NCI-H345 (cell line): ENCODE results near the gene KRTAP10-3.

ENCODE experiments used
- DNase-seq: peaks from one replicate; lab custom pipeline; 2025; lab: John Stamatoyannopoulos, UW

The KRTAP10-3 gene

DNA sequence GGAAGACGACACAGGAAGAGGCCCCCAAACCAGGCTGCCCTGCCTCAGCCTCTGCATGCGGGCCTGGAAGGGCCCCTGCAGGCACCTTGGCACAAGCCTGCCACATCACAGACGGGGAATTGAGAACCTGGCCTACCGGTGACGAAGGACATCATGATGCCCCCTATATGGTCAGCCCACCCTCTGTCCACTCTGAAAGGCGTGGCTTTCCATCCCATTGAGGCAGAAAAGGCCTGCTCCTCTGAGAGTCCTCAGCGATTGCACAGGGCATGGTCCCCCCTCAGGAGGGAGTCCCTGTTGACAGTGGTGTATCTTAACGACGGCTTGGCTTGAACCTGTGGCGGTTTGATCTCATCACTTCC is 30.0 kb downstream of the KRTAP10-3 start:
- no peak for DNase-seq

DNA sequence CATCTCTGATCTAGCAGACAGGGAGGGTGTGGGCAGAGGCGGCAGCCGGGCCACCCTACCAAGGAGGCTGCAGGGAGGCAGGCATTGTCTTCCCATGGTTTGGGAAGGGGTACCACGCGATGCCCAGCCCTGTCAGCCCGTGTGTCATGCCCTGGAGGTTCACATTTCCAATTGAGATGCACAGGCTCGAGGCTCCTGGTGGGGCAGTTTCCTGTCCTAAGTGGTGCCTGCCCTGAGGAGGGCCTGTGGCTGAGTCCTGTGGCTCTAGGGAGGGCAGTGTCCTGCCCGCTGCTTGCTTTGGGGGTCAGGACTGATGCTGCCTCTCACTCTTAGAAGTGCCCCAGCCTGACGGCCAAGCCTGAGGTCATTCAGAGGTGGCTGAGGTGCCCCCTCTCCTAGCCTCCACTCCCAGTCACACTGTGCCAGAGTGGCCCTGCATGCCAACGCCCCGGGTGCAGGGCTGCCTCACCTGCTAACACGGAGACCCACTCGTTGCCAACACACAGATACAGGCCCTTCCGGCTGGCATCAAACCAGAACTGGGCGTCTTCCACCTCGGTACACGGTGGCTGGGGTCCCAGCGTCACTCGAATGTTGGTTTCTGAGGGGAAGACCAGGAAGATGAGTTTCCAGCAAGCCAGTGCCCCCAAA is 30.5 kb downstream of the KRTAP10-3 start:
- no peak for DNase-seq

DNA sequence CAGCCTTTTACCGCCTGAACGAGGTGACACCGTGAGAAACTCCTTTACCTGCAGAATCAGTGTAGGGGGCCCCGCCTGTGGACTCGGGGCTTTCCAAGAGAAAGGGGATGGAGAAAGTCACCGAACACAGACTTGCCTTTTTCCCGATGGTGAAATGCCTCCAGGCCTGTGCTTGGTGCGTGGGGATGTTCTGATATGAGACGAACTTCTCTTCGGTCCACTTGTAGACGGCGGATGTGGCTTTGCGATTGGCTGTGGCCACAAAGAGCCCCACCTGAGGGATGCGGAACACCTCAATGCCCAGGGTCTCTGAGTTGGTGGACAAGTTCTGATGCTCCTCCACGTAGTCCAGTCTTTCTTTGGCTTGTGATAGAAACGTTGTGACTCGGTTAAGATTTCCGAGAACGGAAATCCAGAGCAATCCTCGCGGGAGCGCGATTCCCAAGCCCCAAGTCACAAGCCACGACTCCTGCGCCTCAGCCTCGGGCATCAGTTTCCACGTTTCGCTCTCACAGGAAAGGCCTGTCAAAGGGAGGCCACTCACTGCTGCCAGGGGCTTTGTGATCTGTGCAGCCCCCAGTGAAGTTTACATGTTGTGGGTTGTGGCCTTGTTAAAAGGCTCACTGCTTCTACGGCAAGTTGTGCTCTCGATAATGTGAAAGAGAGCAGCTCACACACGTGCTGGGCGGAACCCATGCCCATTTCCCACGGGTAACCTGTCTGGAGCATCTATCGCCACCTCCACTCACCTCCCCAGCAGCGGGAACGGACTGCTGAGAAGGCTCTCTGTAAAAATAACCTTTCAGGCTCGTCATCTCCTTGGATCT is 31.2 kb downstream of the KRTAP10-3 start:
- no peak for DNase-seq

DNA sequence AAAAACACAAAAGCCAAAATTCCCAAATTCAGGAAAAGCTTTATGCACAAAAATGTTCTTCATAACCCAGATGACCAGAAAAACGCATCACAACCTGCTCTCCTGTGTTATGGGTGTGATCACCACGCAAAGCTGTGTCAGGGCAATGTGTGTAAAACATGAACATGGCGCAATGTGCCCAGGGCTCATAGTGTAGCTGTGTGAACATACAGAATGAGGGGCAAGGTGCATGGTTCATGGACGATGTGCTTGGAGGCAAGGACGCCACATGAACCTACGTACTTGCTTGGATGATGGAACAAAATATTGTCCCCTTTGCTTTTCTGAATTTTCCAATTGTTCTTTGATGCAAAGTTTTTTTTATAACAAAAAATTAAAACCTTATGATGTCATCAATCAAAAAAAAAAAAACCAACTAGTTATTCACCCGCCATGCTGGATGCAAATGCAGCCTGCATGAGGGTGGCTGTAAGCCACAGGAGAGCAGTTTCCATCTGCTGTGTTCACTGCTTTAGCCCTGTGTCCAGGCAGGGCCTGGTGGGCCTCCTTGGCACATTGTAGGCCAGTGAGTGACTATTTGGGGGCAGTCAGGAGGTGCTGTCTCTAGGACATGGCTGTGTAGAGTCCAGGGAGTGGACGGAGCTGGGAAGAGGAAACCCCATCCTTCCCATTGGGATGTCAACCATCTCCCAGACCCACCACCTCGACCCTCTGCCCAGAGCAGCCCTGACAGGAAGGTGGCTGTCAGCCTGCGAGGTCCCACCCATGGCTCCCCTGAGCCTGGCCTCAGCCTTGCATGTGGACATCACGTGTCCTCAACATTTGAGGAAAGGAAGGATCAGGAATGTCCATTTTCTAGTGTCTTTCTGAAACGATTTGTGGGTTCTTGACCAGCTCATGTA is 32.2 kb downstream of the KRTAP10-3 start:
- no peak for DNase-seq

DNA sequence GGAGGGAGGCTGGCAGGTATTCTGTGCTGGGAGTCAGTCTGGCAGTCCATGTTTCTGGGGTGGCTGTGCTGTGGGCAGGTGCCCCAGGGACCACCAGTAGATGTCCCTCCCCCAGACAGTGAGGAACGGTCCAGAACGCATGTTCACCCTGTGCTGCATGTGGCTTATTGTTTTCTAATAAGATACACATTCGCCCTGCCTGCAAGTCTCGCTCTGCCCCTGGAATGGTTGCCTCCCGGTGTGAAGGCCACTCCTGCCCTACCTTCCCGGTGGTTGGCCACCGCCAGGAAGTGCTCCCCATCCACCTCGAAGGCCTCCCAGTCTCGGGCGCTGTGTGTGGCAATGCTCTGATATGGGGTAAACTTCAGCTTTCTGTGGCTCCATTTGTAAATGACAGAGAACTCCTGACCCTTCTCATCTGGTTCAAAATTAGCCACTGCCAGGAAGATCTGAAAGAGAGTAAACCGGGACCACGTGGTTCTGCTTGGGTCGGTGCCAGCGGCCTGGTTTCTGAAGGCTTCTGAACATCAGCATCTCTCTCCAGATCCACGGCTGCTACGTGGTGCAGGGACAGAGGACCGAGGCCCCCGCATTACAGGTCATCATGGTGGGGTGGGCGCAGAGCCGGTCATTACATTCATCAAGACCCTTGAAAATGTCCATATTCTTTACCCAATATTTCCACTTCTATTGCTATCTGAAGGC is 33.1 kb downstream of the KRTAP10-3 start:
- no peak for DNase-seq

DNA sequence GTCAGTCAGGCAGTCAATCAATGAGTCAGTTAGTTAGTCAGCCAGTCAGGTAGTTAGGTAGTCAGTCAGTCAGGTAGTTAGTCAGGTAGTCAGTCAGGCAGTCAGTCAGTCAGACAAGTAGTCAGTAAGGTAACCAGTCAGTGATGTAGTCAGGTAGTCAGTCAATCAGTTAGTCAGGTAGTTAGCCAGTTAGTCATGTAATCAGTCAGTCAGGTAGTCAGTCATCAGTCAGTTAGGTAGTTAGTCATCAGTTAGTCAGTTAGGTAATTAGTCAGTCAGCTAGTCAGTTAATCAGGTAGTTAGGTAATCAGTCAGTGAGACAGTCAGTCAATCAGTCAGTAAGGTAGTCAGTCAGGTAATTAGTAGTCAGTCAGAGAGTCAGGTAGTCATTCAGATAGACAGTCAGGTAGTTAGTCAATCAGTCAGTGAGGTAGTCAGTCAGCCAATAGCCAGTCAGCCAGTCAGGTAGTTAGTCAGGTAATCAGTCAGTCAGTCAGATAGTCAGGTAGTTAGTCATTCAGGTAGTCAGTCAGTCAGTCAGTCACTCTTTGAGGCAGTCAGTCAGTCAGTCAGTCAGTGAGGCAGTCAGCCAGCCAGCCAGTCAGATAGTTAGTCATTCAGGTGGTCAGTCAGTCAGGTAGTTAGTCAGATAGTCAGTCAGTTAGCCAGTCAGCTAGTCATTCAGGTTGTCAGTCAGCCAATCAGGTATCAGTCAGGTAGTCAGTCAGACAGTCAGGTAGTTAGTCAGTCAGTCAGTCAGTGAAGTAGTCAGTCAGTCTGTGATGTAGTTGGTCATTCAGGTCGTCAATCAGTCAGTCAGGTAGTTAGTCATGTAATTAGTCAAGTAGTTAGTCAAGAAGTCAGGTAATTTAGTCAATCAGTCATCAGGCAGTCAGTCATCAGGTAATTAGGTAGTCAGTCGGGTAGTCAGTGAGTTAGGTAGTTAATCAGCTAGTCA is 33.9 kb downstream of the KRTAP10-3 start:
- no peak for DNase-seq

DNA sequence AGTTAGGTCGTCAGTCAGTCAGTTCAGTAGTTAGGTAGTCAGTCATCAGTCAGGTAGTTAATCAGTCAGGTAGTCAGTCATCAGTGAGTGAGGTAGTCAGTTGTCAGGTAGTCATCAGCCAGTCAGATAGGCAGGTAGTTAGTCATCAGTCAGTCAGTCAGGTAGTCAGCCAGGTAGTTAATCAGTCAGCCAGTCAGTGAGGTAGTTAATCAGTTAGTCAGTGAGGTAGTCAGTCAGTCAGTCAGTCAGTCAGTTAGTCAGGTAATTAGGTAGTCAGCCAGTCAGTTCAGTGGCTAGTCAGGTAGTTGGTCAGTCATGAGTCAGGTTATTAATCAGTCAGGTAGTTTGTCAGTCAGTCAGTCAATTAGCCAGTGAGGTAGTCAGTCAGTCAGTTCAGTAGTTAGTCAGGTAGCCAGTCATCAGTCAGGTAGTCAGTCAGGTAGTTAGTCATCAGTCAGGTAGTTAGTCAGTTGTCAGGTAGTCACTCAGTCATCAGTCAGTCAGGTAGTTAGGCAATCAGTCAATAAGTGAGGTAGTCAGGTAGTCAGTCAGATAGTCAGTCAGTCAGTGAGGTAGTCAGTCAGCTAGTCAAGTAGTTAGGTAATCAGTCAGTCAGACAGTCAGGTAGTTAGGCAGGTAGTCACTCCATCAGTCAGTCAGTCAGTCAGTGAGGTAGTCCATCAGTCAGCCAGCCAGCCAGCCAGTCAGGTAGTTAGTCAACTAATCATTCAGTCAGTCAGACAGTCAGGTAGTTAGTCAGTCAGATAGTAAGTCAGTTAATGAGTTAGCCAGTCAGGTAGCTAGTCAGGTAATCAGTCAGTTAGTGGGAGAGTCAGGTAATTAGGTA is 34.8 kb downstream of the KRTAP10-3 start:
- DNase-seq: no peak

DNA sequence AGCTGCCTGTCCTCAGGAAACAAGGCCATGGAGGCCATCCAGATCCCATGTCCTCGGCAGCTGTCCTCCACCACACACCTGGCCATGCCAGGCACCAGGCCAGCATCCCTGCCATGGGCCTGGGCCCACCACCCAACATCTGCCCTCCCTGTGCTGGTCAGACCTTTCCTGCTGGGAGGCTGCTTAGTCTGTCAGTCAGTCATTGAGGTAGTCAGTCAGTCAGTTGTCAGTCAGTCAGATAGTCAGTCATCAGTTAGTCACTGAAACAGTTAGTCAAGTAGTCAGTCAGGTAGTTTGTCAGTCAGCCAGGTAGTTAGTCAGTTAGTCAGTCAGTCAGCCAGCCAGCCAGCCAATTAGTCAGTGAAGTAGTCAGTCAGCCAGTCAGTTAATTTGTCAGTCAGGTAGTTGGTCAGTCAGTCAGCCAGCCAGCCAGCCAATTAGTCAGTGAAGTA is 35.8 kb downstream of the KRTAP10-3 start:
- no peak for DNase-seq

DNA sequence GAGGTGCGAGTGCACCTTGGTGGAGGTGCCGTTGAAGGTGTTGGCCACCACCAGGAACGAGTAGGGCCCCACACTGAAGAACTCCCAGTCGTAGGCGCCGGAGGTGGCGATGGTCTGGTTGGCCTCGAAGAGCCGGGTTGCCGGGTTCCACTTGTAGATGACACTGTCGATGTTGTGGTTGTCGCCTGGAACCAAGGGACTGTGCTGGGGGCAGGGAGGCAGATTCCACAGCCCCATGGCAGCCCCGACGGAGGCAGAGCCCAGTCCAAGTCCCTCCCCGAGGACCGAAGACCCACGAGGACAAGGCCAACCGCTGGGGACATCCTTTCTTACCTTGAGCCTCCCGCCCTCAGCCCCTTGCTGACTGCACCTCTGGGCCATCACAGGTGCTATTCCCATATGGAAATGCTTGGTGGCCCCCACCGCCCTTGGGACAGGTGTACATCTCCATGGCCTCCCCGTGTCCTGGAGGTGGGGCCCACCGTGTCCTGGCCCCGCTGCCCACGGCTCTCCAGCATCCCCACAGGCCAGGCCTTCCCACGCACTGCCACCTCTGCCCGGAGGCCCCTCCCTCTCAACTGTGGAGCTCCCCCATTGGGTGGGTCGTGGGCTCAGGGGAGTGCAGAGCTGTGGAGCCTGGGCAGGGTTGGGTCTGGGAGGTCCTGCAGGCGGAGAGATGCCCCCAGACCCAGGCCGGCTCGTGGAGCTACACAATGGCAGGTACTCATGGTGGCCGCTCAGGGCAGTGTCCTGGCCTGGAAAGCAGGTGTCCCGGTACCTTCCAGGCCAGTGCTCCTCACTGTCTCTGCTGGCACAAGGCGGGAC is 36.5 kb downstream of the KRTAP10-3 start:
- no peak for DNase-seq

DNA sequence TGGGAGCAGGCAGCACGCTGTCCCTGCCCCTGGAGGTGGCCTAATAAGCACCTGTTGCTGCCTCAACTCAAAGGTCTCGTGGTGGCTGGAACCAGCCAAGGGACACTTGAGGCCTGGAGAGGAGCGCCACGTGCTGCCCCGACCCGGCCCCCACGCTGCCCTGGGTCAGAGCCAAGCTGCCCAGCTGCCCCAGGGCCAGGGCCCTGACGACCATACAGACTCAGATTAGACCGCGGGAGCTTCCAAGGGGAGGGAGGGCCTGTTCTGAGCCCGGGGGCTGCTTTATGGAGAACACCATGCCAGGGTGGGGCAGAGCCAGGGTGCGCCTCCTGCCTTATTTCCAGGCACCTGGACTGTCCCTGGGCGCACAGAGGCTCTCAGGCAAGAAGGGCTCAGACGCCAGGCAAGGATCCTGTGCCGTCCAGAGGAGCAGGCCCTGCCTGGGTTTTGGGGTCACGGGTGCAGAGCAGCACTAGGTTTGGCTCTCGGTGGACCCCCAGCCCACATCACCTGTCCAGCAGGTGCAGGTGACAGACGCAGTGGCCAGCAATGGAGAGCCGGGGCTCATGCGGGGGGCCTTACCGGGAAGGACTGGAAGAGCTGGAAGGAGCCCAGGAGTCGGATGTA is 37.2 kb downstream of the KRTAP10-3 start:
- DNase-seq: no peak

DNA sequence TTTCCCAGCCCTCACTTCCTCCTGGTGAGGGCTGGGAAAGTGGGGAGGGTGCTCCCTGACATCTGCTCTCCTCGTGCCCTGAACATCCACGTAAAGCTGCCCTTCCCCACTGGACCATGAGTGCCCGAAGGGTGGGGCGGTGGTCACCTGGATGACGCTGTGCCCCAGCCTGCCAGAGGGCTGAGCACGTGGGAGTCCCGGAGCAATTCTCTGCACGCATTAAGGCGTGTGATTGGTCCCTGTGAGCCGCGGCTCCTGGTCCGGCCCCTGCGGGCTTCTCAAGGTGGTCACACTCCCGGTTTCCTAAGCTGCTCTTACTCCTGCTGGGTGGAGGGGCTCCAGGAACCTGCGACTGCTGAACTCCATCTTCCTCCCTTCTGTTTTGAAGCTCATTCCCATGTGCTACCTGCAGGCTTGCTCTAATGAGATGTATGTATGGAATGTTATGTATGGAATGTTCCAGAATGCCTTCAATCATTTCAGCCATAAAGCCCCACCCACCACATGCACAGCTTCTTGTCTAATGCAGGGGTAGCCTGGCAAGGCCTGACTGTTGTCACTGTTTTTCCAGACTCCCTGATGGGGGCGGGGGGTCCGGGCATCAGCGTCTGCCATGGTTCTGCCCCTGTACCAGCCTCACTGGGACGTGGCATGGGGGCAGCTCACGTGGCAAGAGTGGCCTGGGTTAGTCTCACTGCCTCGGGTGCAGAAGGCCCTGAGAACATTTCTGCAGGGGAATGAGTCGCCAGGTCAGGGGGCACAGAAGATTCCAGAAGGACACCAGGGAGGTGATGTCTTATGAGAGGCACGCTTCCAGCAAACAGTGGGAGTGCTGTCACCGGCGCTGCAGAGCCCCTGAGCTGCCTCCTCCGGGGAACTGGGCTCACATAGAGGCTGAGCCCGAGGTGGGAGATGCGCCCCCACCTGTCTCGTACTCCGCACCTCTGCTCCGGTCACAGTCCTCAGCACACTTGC is 38.0 kb downstream of the KRTAP10-3 start:
- DNase-seq: no peak

DNA sequence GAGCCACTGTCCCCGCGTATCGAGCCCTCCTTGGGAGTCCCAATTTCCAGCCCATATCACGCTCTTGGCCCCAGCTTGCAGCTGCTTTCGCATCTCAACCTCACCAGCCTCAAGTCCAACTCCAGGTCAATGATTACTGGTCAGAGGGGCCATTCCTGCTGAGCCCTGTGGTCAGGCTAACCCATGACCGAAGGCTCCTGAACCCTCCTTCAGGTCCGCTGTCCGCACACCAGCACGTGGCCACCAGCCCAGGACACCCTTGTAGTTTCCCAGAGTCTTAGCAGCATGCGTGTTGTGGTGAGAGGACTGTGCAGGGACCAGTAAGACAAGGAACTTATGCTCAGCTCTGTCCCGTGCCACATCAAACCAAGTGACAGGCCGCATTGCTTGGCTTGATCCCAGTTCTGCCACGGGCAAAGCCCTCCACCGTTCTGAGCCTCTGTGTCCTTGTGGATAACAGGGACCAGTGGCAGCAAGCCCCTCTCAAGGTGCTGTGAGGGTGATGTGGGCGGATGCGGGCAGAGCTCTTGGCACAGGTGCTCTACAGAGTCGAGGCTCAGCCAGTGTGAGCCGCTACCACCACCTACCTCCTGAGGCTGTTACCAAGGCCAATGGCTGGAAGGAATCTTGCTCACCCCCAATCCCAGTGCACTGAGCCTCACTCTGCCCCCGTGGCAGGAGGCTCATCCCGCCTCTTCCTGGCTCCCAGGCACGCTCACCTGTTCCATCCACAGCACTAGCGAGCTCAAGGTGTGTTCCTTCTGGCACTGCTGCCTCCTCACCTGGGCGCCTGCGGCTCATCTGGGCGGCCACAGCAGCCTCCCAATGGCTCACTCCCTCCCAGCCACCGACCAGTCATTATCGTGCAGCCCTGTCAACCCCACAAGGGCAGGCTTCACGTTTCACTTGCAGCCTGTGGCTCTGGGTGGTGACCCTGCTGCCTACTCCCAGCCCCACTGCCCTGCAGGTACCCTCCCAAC is 39.0 kb downstream of the KRTAP10-3 start:
- DNase-seq: no peak

DNA sequence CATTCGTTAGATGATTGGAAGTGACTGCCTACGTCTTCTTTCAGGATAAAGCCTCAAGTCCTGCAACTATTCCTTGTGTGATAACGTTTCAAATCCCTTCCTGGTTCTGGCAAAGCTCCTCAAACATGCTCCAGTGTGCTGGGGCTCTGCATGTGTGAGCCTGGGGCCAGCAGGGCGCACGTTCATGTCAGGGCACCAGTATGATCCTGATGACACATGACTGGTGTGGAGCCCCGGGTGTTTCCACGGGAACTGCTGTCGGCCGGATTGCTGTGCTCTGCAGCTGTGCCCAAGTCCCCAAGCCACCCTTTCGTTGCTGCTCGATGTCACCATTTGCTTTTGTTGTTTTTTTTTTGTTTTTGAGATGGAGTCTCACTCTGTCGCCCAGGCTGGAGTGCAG is 39.9 kb downstream of the KRTAP10-3 start:
- DNase-seq: no peak

DNA sequence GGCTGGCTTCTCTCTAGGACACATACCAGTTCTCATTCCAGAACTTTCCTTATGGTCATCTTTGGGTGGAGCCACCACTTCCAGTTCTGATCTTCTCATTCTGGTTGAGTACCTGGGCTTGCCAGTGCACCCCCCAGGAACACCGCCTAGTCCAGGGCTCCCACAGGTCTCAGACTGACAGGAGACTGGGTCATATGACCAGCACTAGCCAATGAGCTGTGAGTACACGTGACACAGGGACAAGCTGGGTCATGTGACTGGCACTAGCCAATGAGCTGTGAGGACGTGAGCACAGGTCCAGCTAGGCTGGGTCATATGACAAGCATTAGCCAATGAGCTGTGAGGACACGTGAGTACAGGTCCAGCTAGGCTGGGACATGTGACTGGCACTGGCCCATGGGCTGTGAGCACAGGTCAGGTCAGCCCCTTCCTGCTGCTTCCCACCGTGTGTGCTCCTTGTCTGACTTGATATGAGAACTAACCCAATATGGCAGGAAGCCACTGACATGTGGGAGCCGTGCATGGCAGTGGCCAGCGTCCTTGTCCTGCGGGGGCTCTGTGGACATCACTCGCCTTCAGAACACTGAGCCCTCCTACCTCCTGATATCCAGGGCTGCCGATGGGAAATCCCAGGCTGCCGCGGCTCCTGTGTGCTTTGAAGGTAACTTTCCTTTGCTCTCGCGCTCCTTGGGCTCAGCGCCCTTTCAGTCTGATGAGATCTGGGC is 41.3 kb downstream of the KRTAP10-3 start:
- peak; percentile 70 for DNase-seq

DNA sequence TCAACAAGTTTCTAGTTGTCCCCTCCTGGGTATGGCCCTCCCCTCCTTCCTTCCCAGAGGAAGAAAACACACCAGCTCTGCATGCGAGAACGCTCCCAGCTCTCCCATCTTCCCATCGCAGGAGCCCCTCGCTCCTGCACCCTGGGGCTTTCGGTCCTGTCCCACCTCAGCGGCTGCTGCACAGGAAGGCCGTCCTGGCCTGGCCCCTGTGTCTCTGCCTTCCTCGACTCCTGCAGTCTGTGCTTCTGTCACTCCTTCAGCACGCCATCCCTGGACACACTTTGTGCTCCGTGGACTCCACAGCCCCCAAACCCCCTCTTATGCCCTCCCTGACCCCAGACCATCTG is 41.8 kb downstream of the KRTAP10-3 start:
- DNase-seq: no peak
